ENCODE results near the gene SPTBN4.

- TF ChIP-seq POLR2A (IDR thresholded peaks at IDR 0.05) (no peak), CTCF (IDR thresholded peaks at IDR 0.05) (no peak)
Measured at GRCh38 chr19:40501599-40501998, 34.8 kb downstream of the SPTBN4 start.

All from ovary (tissue), 3 donors.